Subcutaneous adipose tissue (tissue), 4 donors: ENCODE data around the gene TCF25. TPM values are rescaled to one million over a fixed set of nuclear protein-coding genes. Genes with fewer than 3 reads are reported as not detected.

Source experiments
- CTCF ChIP-seq: fragments of 450-650 bp; IDR thresholded peaks from one replicate; pipeline ENCODE4 v1.5.1; 2016; ENCODE audit warnings: low read depth, mild to moderate bottlenecking, control low read depth, antibody characterized with exemption, moderate library complexity
- total RNA-seq, 4 donors: library from RNA; depleted of rRNA; stranded (reverse); fragments of >200 nt; gene quantifications; one replicate each; pipeline ENCODE4 v1.1.0, GENCODE V29; 2016

The TCF25 gene
- total RNA-seq, 4 donors from 2014 or later: 147 to 240 (median 148) TPM

GRCh38 chr16:89956505-89957215 lies 83.3 kb downstream of the TCF25 start:
- TF ChIP-seq CTCF: no peak

- TF ChIP-seq CTCF: no peak
Measured at GRCh38 chr16:89957216-89957785, 83.9 kb downstream of the TCF25 start.

DNA sequence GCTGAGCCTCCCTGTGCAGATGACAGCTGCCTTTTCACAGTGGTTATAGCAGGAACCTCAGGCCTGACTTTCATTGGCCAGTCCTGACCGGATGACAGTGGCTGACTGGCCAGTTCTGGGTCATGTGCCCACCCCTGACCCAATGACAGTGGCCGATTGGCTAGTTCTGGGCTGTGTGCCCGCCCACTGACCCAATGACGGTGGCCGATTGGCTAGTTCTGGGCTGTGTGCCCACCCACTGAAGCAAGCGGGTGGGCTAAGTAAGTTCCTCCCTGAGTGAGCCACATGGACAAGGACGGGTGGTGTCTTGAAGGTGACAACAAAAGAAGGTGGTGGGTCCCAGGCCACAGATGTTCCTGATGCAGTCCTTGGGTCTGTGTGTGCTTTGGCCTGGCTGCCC lies 84.7 kb downstream of the TCF25 start:
- TF ChIP-seq CTCF: no peak

- TF ChIP-seq CTCF: no peak
Measured at GRCh38 chr16:89958596-89958995, 85.2 kb downstream of the TCF25 start.

- TF ChIP-seq CTCF: no peak
Measured at GRCh38 chr16:89960966-89961365, 87.6 kb downstream of the TCF25 start.

Other genes starting within 250 kb of the TCF25 start
- 10 to 100 TPM; 40.4 to 64.3 (median 50.3) TPM for gene CHMP1A, start 215.9 kb upstream of the TCF25 start, total RNA-seq
- gene SPATA33, start 215.8 kb upstream of the TCF25 start, total RNA-seq: 1 to 10 TPM; 2.5 to 7.0 (median 5.4) TPM
- 10 to 100 TPM; 15.0 to 38.4 (median 29.0) TPM for gene CDK10, start 186.9 kb upstream of the TCF25 start, total RNA-seq
- 10 to 100 TPM in 2 of 4 donors, 1 to 10 TPM in 2; 7.7 to 10.7 (median 9.4) TPM for gene SPATA2L, start 171.9 kb upstream of the TCF25 start, total RNA-seq
- gene VPS9D1, start 152.7 kb upstream of the TCF25 start, total RNA-seq: 10 to 100 TPM in 1 of 4 donors, 1 to 10 TPM in 3; 1.5 to 10.5 (median 3.6) TPM
- 10 to 100 TPM; 10.9 to 39.6 (median 22.2) TPM for gene ZNF276, start 152.1 kb upstream of the TCF25 start, total RNA-seq
- 1 to 10 TPM; 2.1 to 9.5 (median 3.7) TPM for gene FANCA, start 56.9 kb upstream of the TCF25 start, total RNA-seq
- 1 to 10 TPM; 1.1 to 5.1 (median 3.0) TPM for gene SPIRE2, start 45.1 kb upstream of the TCF25 start, total RNA-seq
- 1 to 10 TPM in 3 of 4 donors, under 1 TPM in 1; 0.98 to 5.3 (median 3.8) TPM for gene MC1R, start 45.3 kb downstream of the TCF25 start, total RNA-seq
- 1 to 10 TPM in 2 of 4 donors, not detected in 2; 1.8 to 7.0 TPM for gene TUBB3, start 49.8 kb downstream of the TCF25 start, total RNA-seq
- 10 to 100 TPM; 45.7 to 95.4 (median 74.2) TPM for gene DEF8, start 75.2 kb downstream of the TCF25 start, total RNA-seq
- gene DBNDD1, start 145.9 kb downstream of the TCF25 start, total RNA-seq: 1 to 10 TPM in 2 of 4 donors, not detected in 2; 1.3 to 1.4 TPM
- gene PRDM7, start 203.7 kb downstream of the TCF25 start, total RNA-seq: not detected